DOHH2 (cell line): Measurements from ENCODE around the gene ATXN3L.

Source experiments
- H3F3A ChIP-seq: fragments of 200-600 bp; sonication (generic), shearing (Covaris generic); 2 replicates; pipeline ENCODE4 v1.6.0; 2016; ENCODE audit warnings: antibody characterized with exemption, mild to moderate bottlenecking; ENCODE audit not compliant: control insufficient read depth, insufficient read depth
- H3K27ac ChIP-seq: fragments of 200-600 bp; sonication (generic); 2 replicates; pipeline ENCODE4 v1.5.1; 2014; ENCODE audit warnings: low read depth, mild to moderate bottlenecking, low read length, moderate library complexity
- H3K27me3 ChIP-seq: fragments of 200-600 bp; sonication (generic); 2 replicates; pipeline ENCODE4 v1.6.1; 2014; ENCODE audit warnings: mild to moderate bottlenecking, low read length, mixed read lengths; ENCODE audit not compliant: control insufficient read depth
- H3K36me3 ChIP-seq: fragments of 200-600 bp; sonication (generic); 2 replicates; pipeline ENCODE4 v1.6.1; 2014; ENCODE audit warnings: mild to moderate bottlenecking, low read length, moderate library complexity, mixed read lengths; ENCODE audit not compliant: control insufficient read depth
- H3K4me1 ChIP-seq: fragments of 200-600 bp; sonication (generic); 2 replicates; pipeline ENCODE4 v1.6.1; 2014; ENCODE audit warnings: mild to moderate bottlenecking, low read length, mixed read lengths; ENCODE audit not compliant: control insufficient read depth
- H3K4me2 ChIP-seq: fragments of 200-600 bp; sonication (generic); 2 replicates; pipeline ENCODE4 v1.6.0; 2014; ENCODE audit warnings: mild to moderate bottlenecking, low read length, moderate library complexity
- H3K4me3 ChIP-seq: fragments of 200-600 bp; sonication (generic); 2 replicates; pipeline ENCODE4 v1.5.1; 2014; ENCODE audit warnings: mild to moderate bottlenecking, low read length, mixed read lengths
- H3K79me2 ChIP-seq: fragments of 200-600 bp; sonication (generic); 2 replicates; pipeline ENCODE4 v1.6.1; 2014; ENCODE audit warnings: mild to moderate bottlenecking, low read length, mixed read lengths; ENCODE audit not compliant: control insufficient read depth
- H3K9me2 ChIP-seq: fragments of 200-600 bp; sonication (generic); replicated peaks from 2 replicates; pipeline ENCODE4 v1.6.1; 2014; ENCODE audit warnings: mild to moderate bottlenecking, low read length, mixed read lengths; ENCODE audit not compliant: control insufficient read depth
- H3K9me3 ChIP-seq: fragments of 200-600 bp; sonication (generic); 2 replicates; pipeline ENCODE4 v1.6.1; 2014; ENCODE audit warnings: antibody characterized with exemption, low read length, mixed read lengths; ENCODE audit not compliant: control insufficient read depth, insufficient read depth
- H4K20me1 ChIP-seq: fragments of 200-600 bp; sonication (generic); 2 replicates; pipeline ENCODE4 v1.6.0; 2014; ENCODE audit warnings: low read depth, mild to moderate bottlenecking, antibody characterized with exemption, low read length, moderate library complexity; ENCODE audit not compliant: control insufficient read depth, insufficient read depth
- CTCF ChIP-seq: fragments of 200-600 bp; sonication (generic); IDR thresholded peaks from one replicate; pipeline ENCODE4 v1.5.1; 2014; ENCODE audit warnings: antibody characterized with exemption, mild to moderate bottlenecking, low read depth, low read length; ENCODE audit not compliant: poor library complexity, severe bottlenecking
- EZH2phosphoT487 ChIP-seq: fragments of 200-600 bp; sonication (generic); IDR thresholded peaks from 2 replicates; pipeline ENCODE4 v1.6.1; 2017; ENCODE audit warnings: borderline replicate concordance, mild to moderate bottlenecking, antibody characterized with exemption, low read length, moderate library complexity, mixed read lengths

ATXN3L gene

GRCh38 chrX:13276991-13277390 lies 42.9 kb downstream of the ATXN3L start:
- Histone ChIP-seq H3K9me3 (no peaks in the 10 kb centered on the region), H4K20me1 (no peaks in the 10 kb centered on the region), H3K79me2 (no peaks in the 10 kb centered on the region), H3F3A (no peaks in the 10 kb centered on the region), H3K27me3 (no peaks in the 10 kb centered on the region), H3K36me3 (no peaks in the 10 kb centered on the region), H3K27ac (no peak overlapping the region), H3K9me2 (no peaks in the 10 kb centered on the region), H3K4me3 (no peak overlapping the region), H3K4me2 (no peak overlapping the region), H3K4me1 (no peaks in the 10 kb centered on the region)
- no peak for TF ChIP-seq EZH2phosphoT487
- no peak for TF ChIP-seq CTCF

GRCh38 chrX:13275031-13275430 lies 44.8 kb downstream of the ATXN3L start:
- Histone ChIP-seq H4K20me1 (no peaks in the 10 kb centered on the region), H3K4me3 (no peak overlapping the region), H3K36me3 (no peaks in the 10 kb centered on the region), H3F3A (no peaks in the 10 kb centered on the region), H3K9me2 (no peaks in the 10 kb centered on the region), H3K79me2 (no peaks in the 10 kb centered on the region), H3K9me3 (no peaks in the 10 kb centered on the region), H3K27me3 (no peaks in the 10 kb centered on the region), H3K4me2 (no peak overlapping the region), H3K27ac (no peak overlapping the region), H3K4me1 (no peaks in the 10 kb centered on the region)
- TF ChIP-seq EZH2phosphoT487 (no peak), CTCF (no peak)

GRCh38 chrX:13272426-13272825 lies 47.4 kb downstream of the ATXN3L start:
- Histone ChIP-seq H3K4me2 (no peak overlapping the region), H3F3A (no peaks in the 10 kb centered on the region), H3K4me3 (no peak overlapping the region), H3K9me3 (no peaks in the 10 kb centered on the region), H4K20me1 (no peaks in the 10 kb centered on the region), H3K79me2 (no peaks in the 10 kb centered on the region), H3K27me3 (no peaks in the 10 kb centered on the region), H3K4me1 (no peaks in the 10 kb centered on the region), H3K27ac (no peak overlapping the region), H3K9me2 (no peaks in the 10 kb centered on the region), H3K36me3 (no peaks in the 10 kb centered on the region)
- TF ChIP-seq EZH2phosphoT487 (no peak), CTCF (no peak)

GRCh38 chrX:13271511-13271910 lies 48.3 kb downstream of the ATXN3L start:
- Histone ChIP-seq H3K27me3 (no peaks in the 10 kb centered on the region), H3F3A (no peaks in the 10 kb centered on the region), H3K4me2 (no peak overlapping the region), H3K36me3 (no peaks in the 10 kb centered on the region), H3K27ac (no peak overlapping the region), H3K4me3 (no peak overlapping the region), H3K4me1 (no peaks in the 10 kb centered on the region), H3K9me2 (no peaks in the 10 kb centered on the region), H3K79me2 (no peaks in the 10 kb centered on the region), H4K20me1 (no peaks in the 10 kb centered on the region), H3K9me3 (no peaks in the 10 kb centered on the region)
- TF ChIP-seq EZH2phosphoT487 (no peak), CTCF (no peak)
